ENCODE results near the gene TERB1.

Gene TERB1

DNA sequence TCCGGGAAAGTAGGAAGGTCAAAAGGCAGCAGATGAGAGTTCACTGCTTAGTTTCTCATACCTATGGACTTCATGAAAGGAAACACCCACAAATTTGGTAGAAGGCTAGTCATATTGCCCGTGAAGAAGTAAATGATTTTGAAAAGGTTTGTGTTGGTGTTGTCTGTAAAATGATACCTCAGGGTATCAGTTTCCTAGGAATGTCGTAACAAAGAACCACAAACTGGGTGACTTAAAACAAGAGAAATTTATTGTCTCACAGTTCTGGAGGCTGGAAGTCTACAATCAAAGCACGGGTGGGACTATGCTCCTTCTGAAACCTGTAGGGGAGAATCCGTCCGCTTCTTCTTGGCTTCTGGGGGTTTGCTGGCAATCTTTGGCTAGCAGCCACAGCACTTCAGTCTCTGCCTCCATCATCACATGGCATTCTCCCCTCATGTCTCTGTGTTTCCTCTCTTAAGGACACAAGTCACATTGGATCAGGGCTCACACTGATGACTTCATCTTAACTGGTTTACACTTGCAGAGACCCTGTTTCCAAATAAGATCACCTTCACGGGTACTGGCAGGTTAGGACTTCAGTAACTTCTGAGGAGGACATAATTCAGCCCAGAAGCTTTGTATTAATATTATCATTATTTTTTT, 31.4 kb upstream of the TERB1 start:
- H3K27me3 Mint-ChIP-seq (ENCODE audit: low read depth, poor library complexity): peaks cover 39% of the 10 kb centered on the region
- H3K9me3 Mint-ChIP-seq: no peaks in the 10 kb centered on the region
- peaks cover 29% of the 10 kb centered on the region for H3K4me1 Mint-ChIP-seq
- no peak overlapping the region for H3K4me3 Mint-ChIP-seq
- H3K27ac Mint-ChIP-seq: peak overlapping the region; percentile 6
- peaks cover 10% of the 10 kb centered on the region for H3K36me3 Mint-ChIP-seq (ENCODE audit: low read depth)
- TF ChIP-seq, protein P1, sequence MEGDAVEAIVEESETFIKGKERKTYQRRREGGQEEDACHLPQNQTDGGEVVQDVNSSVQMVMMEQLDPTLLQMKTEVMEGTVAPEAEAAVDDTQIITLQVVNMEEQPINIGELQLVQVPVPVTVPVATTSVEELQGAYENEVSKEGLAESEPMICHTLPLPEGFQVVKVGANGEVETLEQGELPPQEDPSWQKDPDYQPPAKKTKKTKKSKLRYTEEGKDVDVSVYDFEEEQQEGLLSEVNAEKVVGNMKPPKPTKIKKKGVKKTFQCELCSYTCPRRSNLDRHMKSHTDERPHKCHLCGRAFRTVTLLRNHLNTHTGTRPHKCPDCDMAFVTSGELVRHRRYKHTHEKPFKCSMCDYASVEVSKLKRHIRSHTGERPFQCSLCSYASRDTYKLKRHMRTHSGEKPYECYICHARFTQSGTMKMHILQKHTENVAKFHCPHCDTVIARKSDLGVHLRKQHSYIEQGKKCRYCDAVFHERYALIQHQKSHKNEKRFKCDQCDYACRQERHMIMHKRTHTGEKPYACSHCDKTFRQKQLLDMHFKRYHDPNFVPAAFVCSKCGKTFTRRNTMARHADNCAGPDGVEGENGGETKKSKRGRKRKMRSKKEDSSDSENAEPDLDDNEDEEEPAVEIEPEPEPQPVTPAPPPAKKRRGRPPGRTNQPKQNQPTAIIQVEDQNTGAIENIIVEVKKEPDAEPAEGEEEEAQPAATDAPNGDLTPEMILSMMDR (IDR thresholded peaks at IDR 0.05): no peak
- no peak for DNase-seq

DNA sequence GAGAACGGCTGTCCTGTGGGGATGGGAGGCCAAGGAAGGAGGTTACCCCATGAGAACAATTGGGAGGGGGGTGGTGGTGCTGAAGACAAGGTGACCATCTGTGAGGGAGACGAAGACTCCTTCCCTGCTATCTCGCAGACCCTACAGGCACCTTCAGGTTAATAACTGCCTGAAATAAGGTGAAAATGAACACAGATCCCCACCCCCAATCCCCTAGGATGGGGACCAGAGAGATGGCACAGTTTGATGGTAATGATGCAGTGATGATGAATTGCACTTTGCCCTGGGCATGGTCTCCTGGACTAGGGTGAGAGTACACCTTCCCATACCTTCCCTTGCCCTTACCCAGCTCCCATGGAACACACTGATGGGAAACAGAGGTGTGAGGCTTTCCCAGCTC, 30.8 kb upstream of the TERB1 start:
- Mint-ChIP-seq H3K4me3 (no peak overlapping the region), H3K27me3 (ENCODE audit: low read depth, poor library complexity) (peaks cover 35% of the 10 kb centered on the region), H3K27ac (peak overlapping the region; percentile 6), H3K9me3 (no peaks in the 10 kb centered on the region), H3K4me1 (peaks cover 31% of the 10 kb centered on the region), H3K36me3 (ENCODE audit: low read depth) (peaks cover 16% of the 10 kb centered on the region)
- no peak for DNase-seq
- TF ChIP-seq, protein P1 (IDR thresholded peaks at IDR 0.05): no peak

DNA sequence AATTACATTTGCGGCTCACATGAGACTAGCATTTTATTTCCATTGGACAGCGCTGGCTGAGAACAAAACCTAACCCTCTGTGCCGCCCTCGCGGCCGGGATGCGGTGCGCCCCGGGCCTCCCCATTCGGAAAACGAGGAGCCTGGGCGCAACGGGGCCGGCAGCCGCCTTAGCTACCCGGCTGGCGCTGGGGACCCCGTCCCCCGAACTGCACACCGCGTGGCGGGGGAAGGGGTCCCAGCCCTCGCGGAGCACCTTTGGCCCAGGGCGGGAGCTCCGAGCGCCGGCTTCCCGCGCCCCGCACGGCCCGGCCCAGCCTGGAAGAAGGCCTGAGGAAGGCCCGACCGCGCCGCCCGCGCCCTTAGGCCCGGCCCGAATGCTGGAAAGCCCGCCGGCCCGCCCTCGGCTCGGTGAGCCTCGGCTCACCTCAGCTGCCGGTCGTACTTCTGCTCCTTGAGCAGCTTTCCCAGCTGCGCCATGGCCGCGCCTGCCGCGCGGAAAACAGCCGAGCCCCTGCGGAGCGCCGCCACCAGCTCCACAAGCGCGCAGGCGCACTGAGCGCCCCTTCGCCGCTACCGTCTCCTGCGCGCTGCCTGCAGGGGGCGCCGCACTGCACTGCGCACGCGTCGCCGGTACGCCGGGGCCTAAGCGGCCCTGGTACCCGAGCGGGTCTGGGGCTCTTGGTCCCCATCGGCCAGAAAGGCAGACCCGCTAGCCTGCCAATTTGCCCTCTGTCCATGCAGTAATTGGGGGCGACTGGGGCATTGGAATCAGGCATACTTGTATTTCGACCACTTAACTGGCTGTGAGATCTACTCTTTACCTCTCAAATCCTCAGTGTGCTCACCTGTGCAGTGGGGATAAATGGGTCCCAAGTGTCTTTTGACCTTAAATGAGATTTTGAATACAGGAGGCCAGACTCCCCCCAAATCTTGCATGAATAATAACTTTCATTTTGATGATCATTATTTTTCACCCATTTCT, 29.3 kb upstream of the TERB1 start, which contains the start of gene NAE1:
Gene NAE1, minus strand, starts transcription at position 555 of the 983 bp plus-strand sequence. Its CDS starts 77 bp downstream, at position 478.
- Mint-ChIP-seq H3K27ac (no peak within 1 kb of the TSS), H3K4me1 (peaks cover 39% of the 10 kb centered on the region)
- DNase-seq: peak; percentile 93

DNA sequence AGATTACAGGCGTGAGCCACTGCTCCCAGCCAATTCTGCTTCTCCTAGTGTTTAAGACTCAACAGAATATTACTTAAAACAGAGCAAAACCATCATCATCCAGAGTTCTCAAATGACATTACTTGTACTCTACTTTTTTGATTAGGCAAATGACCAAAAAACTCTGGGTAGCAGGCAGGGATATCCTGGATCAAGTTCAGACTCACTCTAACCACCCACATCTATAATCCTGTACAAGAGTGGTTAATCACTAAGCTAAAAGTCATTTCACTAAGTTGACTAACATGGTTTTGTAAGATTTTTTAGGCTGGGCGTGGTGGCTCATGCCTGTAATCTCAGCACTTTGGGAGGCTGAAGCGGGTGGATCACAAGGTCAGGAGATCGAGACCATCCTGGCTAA, 22.6 kb upstream of the TERB1 start:
- H3K27me3 Mint-ChIP-seq (ENCODE audit: low read depth, poor library complexity): peaks cover 2% of the 10 kb centered on the region
- H3K4me3 Mint-ChIP-seq: no peak overlapping the region
- H3K27ac Mint-ChIP-seq: peak overlapping the region; percentile 89
- H3K9me3 Mint-ChIP-seq: no peaks in the 10 kb centered on the region
- peaks cover 17% of the 10 kb centered on the region for H3K4me1 Mint-ChIP-seq
- no peak for DNase-seq
- H3K36me3 Mint-ChIP-seq (ENCODE audit: low read depth): peaks cover 79% of the 10 kb centered on the region
- TF ChIP-seq, protein P1 (IDR thresholded peaks at IDR 0.05): no peak

More for the DNA sequence above, 29.3 kb upstream of the TERB1 start, which contains the start of gene NAE1:
- H3K27me3 Mint-ChIP-seq (ENCODE audit: low read depth, poor library complexity): peaks cover 32% of the 10 kb centered on the region
- H3K4me3 Mint-ChIP-seq: peak within 1 kb of the TSS; percentile 84
- peaks cover 30% of the 10 kb centered on the region for H3K36me3 Mint-ChIP-seq (ENCODE audit: low read depth)
- no peaks in the 10 kb centered on the region for H3K9me3 Mint-ChIP-seq
- TF ChIP-seq, protein P1 (IDR thresholded peaks at IDR 0.05): peak; percentile 98

DNA sequence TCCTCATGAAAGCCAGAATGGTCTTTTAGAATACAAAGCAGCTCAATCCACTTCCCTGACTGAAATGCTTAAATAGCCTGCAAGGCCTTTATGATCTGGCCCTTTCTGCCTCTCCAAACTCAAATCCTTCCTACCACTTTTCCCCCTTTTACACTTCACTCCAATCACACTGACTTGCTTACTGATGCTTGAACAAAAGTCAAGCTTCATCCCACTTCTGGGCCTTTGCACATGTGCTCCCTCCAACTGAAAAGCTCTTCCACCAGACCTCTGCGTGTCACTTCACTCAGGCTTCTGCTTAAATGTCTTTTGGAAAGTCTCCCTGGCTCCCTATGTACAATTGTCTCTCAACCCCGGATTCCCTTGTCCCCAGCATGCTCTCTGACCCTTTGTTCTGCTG, 13.3 kb upstream of the TERB1 start:
- H3K36me3 Mint-ChIP-seq (ENCODE audit: low read depth): peaks cover 92% of the 10 kb centered on the region
- H3K9me3 Mint-ChIP-seq: no peaks in the 10 kb centered on the region
- no peaks in the 10 kb centered on the region for H3K27me3 Mint-ChIP-seq (ENCODE audit: low read depth, poor library complexity)
- no peak for DNase-seq
- no peak overlapping the region for H3K4me3 Mint-ChIP-seq
- TF ChIP-seq, protein P1 (IDR thresholded peaks at IDR 0.05): no peak
- peak overlapping the region; percentile 30 for H3K27ac Mint-ChIP-seq
- no peaks in the 10 kb centered on the region for H3K4me1 Mint-ChIP-seq

All from nephron progenitor cell (in vitro differentiated cells).